Keratinocyte (primary cell): ENCODE results near the gene CLSTN1. TPM values are rescaled to one million over a fixed set of nuclear protein-coding genes. Genes with fewer than 3 reads are reported as not detected.

Source experiments
- DNase-seq: peaks from one replicate; pipeline ENCODE4 v3.0.0-alpha.2; 2011; ENCODE audit warnings: low read depth, missing footprints, low spot score
- FAIRE-seq: peaks from 2 replicates; lab custom pipeline; 2011; peaks lifted over from hg19 to GRCh38; lab: Jason Lieb, UNC
- H2AFZ ChIP-seq: 2 replicates; pipeline ENCODE4 v1.6.0; 2012; ENCODE audit warnings: low read length, control low read depth, inconsistent platforms; ENCODE audit not compliant: control insufficient read depth
- H3K27ac ChIP-seq: 2 replicates; pipeline ENCODE4 v1.5.1; 2011; ENCODE audit warnings: low read length; ENCODE audit not compliant: control insufficient read depth, insufficient read depth
- H3K27me3 ChIP-seq: 3 replicates; pipeline ENCODE4 v1.6.0; 2011; ENCODE audit warnings: low read length; ENCODE audit not compliant: control insufficient read depth, insufficient read depth; ENCODE audit errors: extremely low read depth
- H3K36me3 ChIP-seq, 2 experiments: 2 replicates in 1 of 2; 3 replicates in 1 of 2; pipeline ENCODE4 v1.5.1; 2011; ENCODE audit warnings: low read length in 2 of 2, mild to moderate bottlenecking in 1 of 2; ENCODE audit not compliant: control insufficient read depth in 2 of 2, insufficient read depth in 2 of 2; ENCODE audit errors: extremely low read depth in 1 of 2
- H3K4me1 ChIP-seq: 3 replicates; pipeline ENCODE4 v1.5.1; 2011; ENCODE audit warnings: low read length; ENCODE audit not compliant: control insufficient read depth, insufficient read depth; ENCODE audit errors: extremely low read depth
- H3K4me2 ChIP-seq: 3 replicates; pipeline ENCODE4 v1.6.0; 2011; ENCODE audit warnings: low read depth, low read length; ENCODE audit not compliant: control insufficient read depth, insufficient read depth; ENCODE audit errors: extremely low read depth
- H3K4me3 ChIP-seq, 3 experiments: fragments of 200-600 bp in 1 of 3; sonication (generic) in 1 of 3; 2 replicates in 2 of 3; 3 replicates in 1 of 3; pipeline ENCODE4 v1.5.1; 2011 to 2016; ENCODE audit warnings: low read length in 3 of 3, mild to moderate bottlenecking in 3 of 3, control low read depth in 2 of 3, inconsistent platforms in 1 of 3, low read depth in 1 of 3, mixed read lengths in 1 of 3, mixed run types in 1 of 3, moderate library complexity in 1 of 3; ENCODE audit not compliant: control insufficient read depth in 2 of 3, insufficient read depth in 2 of 3; ENCODE audit errors: extremely low read depth in 1 of 3
- H3K79me2 ChIP-seq: 2 replicates; pipeline ENCODE4 v1.6.0; 2012; ENCODE audit warnings: low read length; ENCODE audit not compliant: control insufficient read depth, insufficient read depth
- H3K9ac ChIP-seq: 3 replicates; pipeline ENCODE4 v1.6.0; 2011; ENCODE audit warnings: low read length; ENCODE audit not compliant: control insufficient read depth, insufficient read depth; ENCODE audit errors: extremely low read depth
- H3K9me1 ChIP-seq: 3 replicates; pipeline ENCODE4 v1.6.0; 2011; ENCODE audit warnings: low read length; ENCODE audit not compliant: control insufficient read depth, insufficient read depth; ENCODE audit errors: extremely low read depth
- H3K9me3 ChIP-seq: 2 replicates; pipeline ENCODE4 v1.5.1; 2012; ENCODE audit warnings: low read depth, low read length; ENCODE audit not compliant: control insufficient read depth
- H4K20me1 ChIP-seq: 3 replicates; pipeline ENCODE4 v1.6.0; 2011; ENCODE audit warnings: low read length; ENCODE audit not compliant: control insufficient read depth, insufficient read depth; ENCODE audit errors: extremely low read depth
- CTCF ChIP-seq, 3 experiments: IDR thresholded peaks in 1 of 3; conservative IDR thresholded peaks in 1 of 3; optimal IDR thresholded peaks in 1 of 3; 2 replicates in 2 of 3; 3 replicates in 1 of 3; pipeline versions ENCODE3 to v1.5.1; 2011; ENCODE audit warnings: low read length in 3 of 3, mild to moderate bottlenecking in 3 of 3, moderate library complexity in 2 of 3, control low read depth in 1 of 3, inconsistent platforms in 1 of 3; ENCODE audit not compliant: insufficient read depth in 2 of 3; ENCODE audit errors: extremely low read depth in 1 of 3
- EZH2 ChIP-seq: IDR thresholded peaks from one replicate; pipeline ENCODE4 v1.6.1; 2012; ENCODE audit warnings: inconsistent platforms, mild to moderate bottlenecking, low read length, moderate library complexity
- dilution Hi-C: fragments of 300-500 bp; cut with MboI; formaldehyde crosslinking; loops from one replicate; pipeline ENCODE4 v1.7.0; 2020; ENCODE audit warnings: low sequenced_read_pairs; ENCODE audit not compliant: extremely low pct_ligation_motif_present
- polyA plus RNA-seq, 5 experiments: library from polyadenylated mRNA; depleted of rRNA in 3 of 5; stranded (reverse) in 3 of 5; stranded (forward) in 1 of 5; unstranded in 1 of 5; fragments of >200 nt; gene quantifications; 1 replicate in 1 of 5; 2 replicates in 3 of 5; 3 replicates in 1 of 5; pipeline versions ENCODE4 v1.2.1 to v1.2.3, GENCODE V29; 2011 to 2012; ENCODE audit warnings: missing spikeins in 2 of 5, low read depth in 1 of 5, low replicate concordance in 1 of 5

CLSTN1 gene
- polyA plus RNA-seq, 1 donor (not counting 4 experiments of a cell fraction or from before 2014, with no cell fraction given), result 90.3 TPM

GRCh38 chr1:9723068-9723805 lies 100.5 kb downstream of the CLSTN1 start:
- Histone ChIP-seq H3K9me3 (no peaks in the 10 kb centered on the region), H3K27me3 (no peaks in the 10 kb centered on the region), H2AFZ (no peak overlapping the region), H3K36me3 (peaks cover 23 to 26% of the 10 kb centered on the region in 2 experiments), H3K4me1 (peaks cover 23% of the 10 kb centered on the region), H3K79me2 (no peaks in the 10 kb centered on the region), H3K4me3 (no peak overlapping the region), H3K27ac (no peak overlapping the region), H4K20me1 (no peaks in the 10 kb centered on the region), H3K9me1 (no peaks in the 10 kb centered on the region), H3K4me2 (no peak overlapping the region), H3K9ac (no peak overlapping the region)
- dilution Hi-C loops, result no loop called here
- TF ChIP-seq CTCF (optimal IDR thresholded peaks at IDR 0.05 in 1 of 3, IDR thresholded peaks at IDR 0.05 in 1 of 3, conservative IDR thresholded peaks at IDR 0.05 in 1 of 3; ENCODE audit: extremely low read depth in 1 of 3, insufficient read depth in 2 of 3, low read length in 3 of 3), result no peak
- no peak for DNase-seq
- no peak for FAIRE-seq

DNA sequence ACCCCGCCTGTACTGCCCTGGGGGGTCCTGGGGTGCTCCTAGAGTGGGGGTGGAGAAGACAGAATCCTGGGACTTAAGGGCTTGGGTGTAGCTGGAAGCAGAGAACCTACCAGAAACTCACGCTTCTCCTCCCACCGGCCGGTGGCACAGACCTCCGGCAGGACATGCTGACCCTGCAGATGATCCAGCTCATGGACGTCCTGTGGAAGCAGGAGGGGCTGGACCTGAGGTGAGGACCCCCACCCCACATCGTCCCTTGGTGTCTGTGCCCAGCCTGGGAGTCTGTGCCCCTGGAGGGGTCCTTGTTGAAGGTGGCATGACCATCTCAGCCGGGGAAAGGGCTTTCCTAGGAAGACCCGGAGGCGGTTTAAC lies 101.4 kb downstream of the CLSTN1 start:
- no peak for FAIRE-seq

More for the DNA sequence above, 101.4 kb downstream of the CLSTN1 start:
- Histone ChIP-seq H3K79me2 (no peaks in the 10 kb centered on the region), H2AFZ (no peak overlapping the region), H3K9ac (no peak overlapping the region), H3K27me3 (no peaks in the 10 kb centered on the region), H3K36me3 (peaks cover 20 to 23% of the 10 kb centered on the region in 2 experiments), H4K20me1 (no peaks in the 10 kb centered on the region), H3K4me1 (peaks cover 23% of the 10 kb centered on the region), H3K4me3 (no peak overlapping the region), H3K4me2 (no peak overlapping the region), H3K9me3 (no peaks in the 10 kb centered on the region), H3K9me1 (no peaks in the 10 kb centered on the region), H3K27ac (no peak overlapping the region)
- dilution Hi-C loops, result no loop called here
- DNase-seq, result no peak
- TF ChIP-seq EZH2 (no peak), CTCF (optimal IDR thresholded peaks at IDR 0.05 in 1 of 3, IDR thresholded peaks at IDR 0.05 in 1 of 3, conservative IDR thresholded peaks at IDR 0.05 in 1 of 3; ENCODE audit: extremely low read depth in 1 of 3, insufficient read depth in 2 of 3, low read length in 3 of 3) (no peak)
